Esophagus (tissue), 2 donors: ENCODE results near the gene SLC16A5. TPM values are rescaled to one million over a fixed set of nuclear protein-coding genes. Genes with fewer than 3 reads are reported as not detected.

Source experiments
- H3K27ac ChIP-seq, 2 donors: one replicate each; pipeline ENCODE4 v1.5.1; 2013; ENCODE audit warnings: low read depth in 2 of 2, mild to moderate bottlenecking in 2 of 2, inconsistent platforms in 1 of 2, low read length in 1 of 2, moderate library complexity in 1 of 2
- H3K27me3 ChIP-seq, 2 donors: one replicate each; pipeline ENCODE4 v1.6.1; 2013; ENCODE audit warnings: low read length in 2 of 2, control low read depth in 1 of 2, mild to moderate bottlenecking in 1 of 2; ENCODE audit not compliant: insufficient read depth in 2 of 2, control insufficient read depth in 1 of 2
- H3K36me3 ChIP-seq, 2 donors: one replicate each; pipeline ENCODE4 v1.6.1; 2013; ENCODE audit warnings: low read length in 1 of 2; ENCODE audit not compliant: control insufficient read depth in 2 of 2, insufficient read depth in 2 of 2
- H3K4me1 ChIP-seq, 2 donors: one replicate each; pipeline ENCODE4 v1.6.1; 2013; ENCODE audit warnings: low read length in 1 of 2; ENCODE audit not compliant: control insufficient read depth in 2 of 2, insufficient read depth in 2 of 2
- H3K4me3 ChIP-seq, 2 donors: one replicate each; pipeline ENCODE4 v1.5.1; 2013; ENCODE audit warnings: low read length in 2 of 2, mild to moderate bottlenecking in 2 of 2, low read depth in 1 of 2, moderate library complexity in 1 of 2
- H3K9me3 ChIP-seq, 2 donors: one replicate each; pipeline ENCODE4 v1.6.1; 2013; ENCODE audit warnings: mild to moderate bottlenecking in 2 of 2, low read depth in 1 of 2, low read length in 1 of 2, moderate library complexity in 1 of 2; ENCODE audit not compliant: control insufficient read depth in 2 of 2, insufficient read depth in 1 of 2
- WGBS, 2 donors: extraction: QIAGEN DNeasy Blood & Tissue Kit; methylation state at CpG; one replicate each; pipeline ENCODE4 v1.1.7; 2013; 5-methylcytosine and 5-hydroxymethylcytosine counted together
- polyA plus RNA-seq, 2 donors: library from polyadenylated mRNA; stranded (reverse); fragments of 200-250 nt; gene quantifications; one replicate each; pipeline ENCODE4 v1.2.3, GENCODE V29; 2013
- donor health status: healthy with polysubstance abuse.
- donor health status: Bipolar disorder and iron deficiency.

The SLC16A5 gene
- polyA plus RNA-seq, 2 donors, result 8.7 to 10.0 TPM

DNA sequence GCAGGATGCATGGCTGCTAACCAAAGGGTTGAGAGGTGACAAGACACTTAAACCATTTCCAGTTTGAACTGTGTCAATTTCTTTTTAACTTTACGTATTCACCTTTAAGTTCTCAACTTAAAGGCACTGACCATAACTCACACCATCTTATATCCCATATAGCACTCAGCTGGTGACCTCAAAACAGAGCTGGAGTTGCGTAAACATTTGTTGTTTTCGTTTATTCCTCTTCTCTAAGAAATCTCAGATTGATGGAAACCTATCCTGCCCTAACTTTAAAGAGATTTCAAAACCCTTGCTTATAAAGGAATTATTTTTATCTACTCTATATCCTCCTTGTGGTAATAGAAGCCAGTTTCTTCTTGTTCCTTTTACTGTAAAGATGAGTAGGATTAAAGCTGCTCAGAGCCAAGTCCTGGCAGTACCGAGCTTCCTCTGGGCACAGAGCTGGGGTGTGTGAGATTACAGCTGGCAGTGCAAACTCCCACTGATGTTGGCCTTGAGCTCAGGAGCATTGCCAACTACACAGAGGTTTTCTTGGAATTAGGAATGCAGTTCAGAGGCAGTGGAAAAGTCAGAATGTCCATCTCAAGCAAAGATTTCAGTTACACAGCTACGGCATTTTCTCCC lies 39.4 kb upstream of the SLC16A5 start:
- Histone ChIP-seq H3K27me3 (no peaks in the 10 kb centered on the region), H3K9me3 (no peaks in the 10 kb centered on the region), H3K36me3 (peaks cover 3 to 8% of the 10 kb centered on the region in 2 donors), H3K4me1 (peaks cover 0 to 2% of the 10 kb centered on the region in 2 donors), H3K27ac (peak overlapping the region; percentile 98 to 99), H3K4me3 (peak overlapping the region in 1 of 2 donors; percentile 83)
- WGBS, 2 donors, result 18 to 31% methylated on average over 5 of the region's 5 CpGs

DNA sequence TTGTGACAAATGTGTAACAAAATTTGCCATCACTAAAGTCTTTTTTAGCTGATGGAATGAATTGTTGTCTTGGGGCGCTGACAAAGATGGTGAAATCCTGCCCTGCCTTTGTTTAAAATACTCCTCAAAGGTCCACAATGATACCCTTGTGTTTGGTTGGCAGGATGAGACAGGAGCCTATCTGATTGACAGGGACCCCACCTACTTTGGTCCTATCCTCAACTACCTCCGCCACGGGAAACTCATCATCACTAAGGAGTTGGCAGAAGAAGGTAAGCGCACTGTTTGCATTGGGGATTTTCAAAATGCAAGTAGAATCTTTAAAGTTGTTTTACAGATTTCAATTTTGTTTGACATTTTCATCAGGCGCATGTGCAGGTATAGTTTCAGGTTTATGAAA lies 38.7 kb upstream of the SLC16A5 start:
- no peaks in the 10 kb centered on the region for H3K9me3 ChIP-seq
- peaks cover 0 to 2% of the 10 kb centered on the region in 2 donors for H3K4me1 ChIP-seq
- WGBS, 2 donors, result 75 to 81% methylated on average over 5 of the region's 5 CpGs
- peaks cover 3 to 11% of the 10 kb centered on the region in 2 donors for H3K36me3 ChIP-seq
- H3K27me3 ChIP-seq, result no peaks in the 10 kb centered on the region
- H3K27ac ChIP-seq, result no peak overlapping the region
- no peak overlapping the region for H3K4me3 ChIP-seq

DNA sequence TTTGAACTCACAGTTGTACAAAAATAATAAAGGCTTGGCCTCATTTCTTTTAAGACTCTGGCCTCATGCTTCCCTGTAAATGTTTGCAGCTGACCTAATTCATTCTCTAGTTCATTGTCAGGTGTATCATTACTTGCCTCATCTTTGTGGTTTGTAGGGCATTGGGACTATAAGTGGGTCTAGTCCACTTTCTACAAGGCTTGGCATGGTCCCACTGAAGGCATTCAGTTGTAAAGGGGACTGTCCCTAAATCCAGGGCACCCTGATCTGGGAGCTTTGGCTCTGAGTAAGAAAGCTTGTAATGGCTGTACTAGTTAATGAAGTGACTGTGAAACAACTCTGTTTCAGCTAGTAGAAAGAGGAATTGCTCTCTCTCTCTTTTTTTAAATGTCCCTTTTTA lies 38.0 kb upstream of the SLC16A5 start:
- Histone ChIP-seq H3K4me3 (no peak overlapping the region), H3K4me1 (peaks cover 0 to 2% of the 10 kb centered on the region in 2 donors), H3K36me3 (peaks cover 3 to 11% of the 10 kb centered on the region in 2 donors), H3K9me3 (no peaks in the 10 kb centered on the region), H3K27me3 (no peaks in the 10 kb centered on the region), H3K27ac (no peak overlapping the region)

DNA sequence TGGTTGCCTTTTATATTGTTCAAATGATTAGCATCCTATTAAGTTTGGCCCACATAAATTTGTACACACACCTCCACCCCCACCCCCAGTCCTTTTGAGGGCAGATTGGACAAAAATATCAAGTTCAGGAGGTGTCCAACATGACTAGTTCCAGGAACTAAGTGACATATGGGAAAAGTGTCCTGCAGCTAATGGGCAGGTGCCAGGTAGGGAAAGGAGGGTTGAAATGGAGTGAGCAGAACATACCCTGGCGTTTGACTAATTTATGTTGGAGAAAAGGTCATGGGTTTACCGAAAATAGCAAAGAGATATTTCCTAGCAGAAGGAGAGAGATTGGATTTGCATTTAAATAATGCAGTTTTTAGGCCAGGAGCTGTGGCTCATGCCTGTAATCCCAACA lies 35.8 kb upstream of the SLC16A5 start:
- Histone ChIP-seq H3K36me3 (peaks cover 3 to 11% of the 10 kb centered on the region in 2 donors), H3K4me1 (no peaks in the 10 kb centered on the region), H3K9me3 (no peaks in the 10 kb centered on the region), H3K27ac (no peak overlapping the region), H3K4me3 (no peak overlapping the region), H3K27me3 (no peaks in the 10 kb centered on the region)
- 80 to 86% methylated on average over 2 of the region's 2 CpGs for WGBS, 2 donors

DNA sequence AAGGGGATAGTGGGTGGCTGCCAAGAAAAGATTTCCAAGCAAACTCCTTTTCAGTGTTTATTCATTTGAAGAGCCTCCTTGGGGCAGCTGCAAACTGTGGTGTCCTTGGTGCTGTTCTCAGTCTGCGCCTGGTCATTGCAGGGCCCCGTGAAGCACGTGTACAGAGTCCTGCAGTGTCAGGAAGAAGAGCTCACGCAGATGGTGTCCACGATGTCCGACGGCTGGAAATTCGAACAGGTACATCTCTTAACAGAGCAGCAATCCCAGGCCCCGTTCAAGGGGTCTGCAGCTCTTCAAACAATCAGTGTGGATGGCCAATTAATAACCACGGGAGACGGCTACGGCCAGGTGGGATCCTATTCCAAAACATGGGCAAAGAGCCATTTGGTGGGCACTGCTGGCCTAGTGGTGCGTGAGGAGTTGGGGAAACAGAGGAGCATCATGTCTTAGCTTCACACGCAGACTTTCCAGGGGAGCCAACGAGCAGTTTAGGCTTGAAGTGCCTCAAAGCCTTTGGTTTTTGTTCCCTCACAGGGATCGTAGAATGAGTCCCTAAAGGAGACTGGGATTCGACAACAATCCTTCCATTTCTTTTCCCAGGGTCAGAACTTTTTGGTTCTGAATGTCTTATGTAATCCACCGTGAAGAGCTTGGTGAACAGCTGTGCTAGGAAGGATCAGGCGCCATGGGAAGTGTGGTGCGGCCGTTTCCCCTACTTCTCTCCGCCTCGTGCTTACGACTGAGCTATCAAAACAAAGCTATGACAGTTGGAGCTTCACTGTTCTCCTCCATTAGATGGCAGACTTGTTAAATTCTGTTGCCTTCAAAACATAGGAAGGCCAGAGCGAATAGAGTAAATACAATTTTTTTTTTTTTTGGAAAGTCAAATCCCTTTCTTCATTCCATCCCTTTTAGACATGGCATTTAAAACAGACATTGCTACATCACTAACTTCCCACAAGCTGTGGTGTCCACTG lies 28.1 kb upstream of the SLC16A5 start:
- Histone ChIP-seq H3K36me3 (peaks cover 10 to 24% of the 10 kb centered on the region in 2 donors), H3K9me3 (no peaks in the 10 kb centered on the region), H3K4me3 (no peak overlapping the region), H3K27me3 (no peaks in the 10 kb centered on the region), H3K27ac (peak overlapping the region; percentile 2 to 72), H3K4me1 (peaks cover 0 to 3% of the 10 kb centered on the region in 2 donors)
- 65 to 68% methylated on average over 25 of the region's 25 CpGs for WGBS, 2 donors

DNA sequence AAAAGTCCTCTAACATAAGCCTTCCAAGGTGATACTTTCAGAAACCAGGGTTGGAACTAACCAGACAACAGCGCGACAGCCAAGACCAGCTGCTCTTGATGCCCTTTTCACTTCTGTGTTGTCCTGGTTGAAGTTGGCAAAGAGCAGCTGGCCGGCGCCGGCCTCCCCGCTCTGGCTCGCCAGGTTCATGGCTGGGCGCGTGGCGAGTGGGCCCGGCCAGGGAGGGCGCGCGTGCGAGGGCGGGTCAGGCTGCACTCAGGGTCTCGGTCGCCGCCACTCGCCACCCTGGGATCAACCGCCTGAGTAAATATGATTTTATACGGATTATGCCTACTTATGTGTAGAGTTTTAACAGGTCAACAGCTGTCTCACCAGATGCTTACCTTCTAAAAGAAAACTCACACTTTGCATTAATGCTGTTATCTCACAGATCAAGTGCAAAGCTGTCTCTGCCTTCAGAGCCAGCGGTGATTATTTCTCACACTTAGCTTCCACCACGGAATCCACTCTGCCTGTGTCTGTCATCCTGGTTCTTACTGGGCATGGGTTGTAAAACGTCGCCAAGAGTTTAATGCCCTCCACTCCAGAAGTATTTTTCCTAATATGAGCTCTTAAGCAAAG lies 27.2 kb upstream of the SLC16A5 start:
- H3K36me3 ChIP-seq, result peaks cover 10 to 31% of the 10 kb centered on the region in 2 donors
- no peaks in the 10 kb centered on the region for H3K9me3 ChIP-seq
- H3K4me1 ChIP-seq, result peaks cover 0 to 3% of the 10 kb centered on the region in 2 donors
- 94 to 96% methylated on average over 26 of the region's 26 CpGs for WGBS, 2 donors
- peak overlapping the region in 1 of 2 donors; percentile 68 for H3K27ac ChIP-seq
- no peaks in the 10 kb centered on the region for H3K27me3 ChIP-seq
- H3K4me3 ChIP-seq, result no peak overlapping the region

DNA sequence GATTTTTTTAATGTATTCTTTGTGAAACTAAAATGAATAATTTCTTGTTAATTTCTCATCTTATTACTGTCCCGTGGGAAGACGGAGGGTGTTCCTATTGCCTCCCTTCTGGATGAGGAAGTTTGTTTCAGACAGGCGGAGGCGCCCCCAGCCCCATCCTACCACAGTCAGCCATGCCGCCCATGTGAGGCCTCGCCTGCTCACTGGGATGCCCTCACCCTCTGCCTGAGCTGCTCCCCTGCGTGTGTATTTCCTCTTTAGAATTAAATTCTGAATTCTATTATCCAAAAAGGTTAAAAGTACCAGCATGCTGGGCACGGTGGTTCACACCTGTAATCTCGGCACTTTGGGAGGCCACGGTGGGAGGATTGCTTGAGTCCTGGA lies 26.7 kb upstream of the SLC16A5 start:
- Histone ChIP-seq H3K4me1 (peaks cover 0 to 3% of the 10 kb centered on the region in 2 donors), H3K27me3 (no peaks in the 10 kb centered on the region), H3K4me3 (no peak overlapping the region), H3K36me3 (peaks cover 10 to 31% of the 10 kb centered on the region in 2 donors), H3K27ac (no peak overlapping the region), H3K9me3 (no peaks in the 10 kb centered on the region)
- WGBS, 2 donors, result 95 to 97% methylated on average over 10 of the region's 10 CpGs

DNA sequence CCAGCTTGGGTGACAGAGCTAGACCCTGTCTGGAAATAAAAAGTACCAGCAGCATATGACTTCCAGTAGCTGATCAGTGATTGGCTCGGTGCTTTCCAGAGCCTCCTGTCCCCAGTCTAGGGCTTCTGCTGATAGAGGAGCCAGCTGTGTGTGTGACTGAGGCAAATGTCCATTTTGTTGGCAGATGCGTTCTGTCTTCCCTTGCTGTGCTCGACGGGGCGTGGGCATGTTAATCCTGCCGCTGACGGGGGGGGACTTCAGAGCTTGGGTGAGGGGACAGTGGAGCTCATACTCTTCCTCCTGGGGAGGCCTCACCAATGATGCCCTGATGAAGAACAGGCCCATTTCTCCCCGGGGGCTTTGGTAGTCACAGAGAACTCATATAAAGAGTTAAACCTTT lies 26.1 kb upstream of the SLC16A5 start:
- H3K4me3 ChIP-seq, result no peak overlapping the region
- no peaks in the 10 kb centered on the region for H3K27me3 ChIP-seq
- H3K36me3 ChIP-seq, result peaks cover 10 to 31% of the 10 kb centered on the region in 2 donors
- WGBS, 2 donors, result 85 to 87% methylated on average over 8 of the region's 8 CpGs
- no peaks in the 10 kb centered on the region for H3K9me3 ChIP-seq
- H3K4me1 ChIP-seq, result peaks cover 0 to 3% of the 10 kb centered on the region in 2 donors
- no peak overlapping the region for H3K27ac ChIP-seq

DNA sequence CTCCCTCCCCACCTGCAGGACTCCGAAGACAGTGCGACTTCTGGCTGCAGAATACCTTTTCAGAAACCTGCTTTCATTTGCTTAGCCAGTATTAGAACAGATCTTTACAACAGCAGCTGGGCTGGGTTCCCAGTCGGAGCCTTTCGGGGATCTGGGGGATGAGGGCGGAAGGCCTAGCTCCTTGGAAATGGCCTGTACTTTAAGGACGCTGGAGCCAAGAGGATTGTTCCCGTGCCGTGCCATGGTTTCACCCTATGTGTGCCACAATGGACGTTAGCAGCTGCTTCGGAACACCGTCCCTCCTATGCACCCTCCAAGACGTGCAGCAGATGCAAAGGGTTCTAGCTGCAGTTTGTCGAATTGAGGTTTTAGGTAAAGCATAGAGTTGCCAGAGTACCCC lies 24.6 kb upstream of the SLC16A5 start:
- H3K36me3 ChIP-seq, result peaks cover 10 to 31% of the 10 kb centered on the region in 2 donors
- no peaks in the 10 kb centered on the region for H3K27me3 ChIP-seq
- H3K27ac ChIP-seq, result no peak overlapping the region
- H3K4me1 ChIP-seq, result peaks cover 0 to 7% of the 10 kb centered on the region in 2 donors
- no peak overlapping the region for H3K4me3 ChIP-seq
- H3K9me3 ChIP-seq, result no peaks in the 10 kb centered on the region
- WGBS, 2 donors, result 89 to 93% methylated on average over 13 of the region's 13 CpGs
